Measurements from ENCODE around the gene TSSK2. TPM values are rescaled to one million over a fixed set of nuclear protein-coding genes. Genes with fewer than 3 reads are reported as not detected.

The TSSK2 gene
- total and polyA plus RNA-seq, 2 donors (not counting 3 experiments of a cell fraction or from before 2014, with no cell fraction given): not detected

DNA sequence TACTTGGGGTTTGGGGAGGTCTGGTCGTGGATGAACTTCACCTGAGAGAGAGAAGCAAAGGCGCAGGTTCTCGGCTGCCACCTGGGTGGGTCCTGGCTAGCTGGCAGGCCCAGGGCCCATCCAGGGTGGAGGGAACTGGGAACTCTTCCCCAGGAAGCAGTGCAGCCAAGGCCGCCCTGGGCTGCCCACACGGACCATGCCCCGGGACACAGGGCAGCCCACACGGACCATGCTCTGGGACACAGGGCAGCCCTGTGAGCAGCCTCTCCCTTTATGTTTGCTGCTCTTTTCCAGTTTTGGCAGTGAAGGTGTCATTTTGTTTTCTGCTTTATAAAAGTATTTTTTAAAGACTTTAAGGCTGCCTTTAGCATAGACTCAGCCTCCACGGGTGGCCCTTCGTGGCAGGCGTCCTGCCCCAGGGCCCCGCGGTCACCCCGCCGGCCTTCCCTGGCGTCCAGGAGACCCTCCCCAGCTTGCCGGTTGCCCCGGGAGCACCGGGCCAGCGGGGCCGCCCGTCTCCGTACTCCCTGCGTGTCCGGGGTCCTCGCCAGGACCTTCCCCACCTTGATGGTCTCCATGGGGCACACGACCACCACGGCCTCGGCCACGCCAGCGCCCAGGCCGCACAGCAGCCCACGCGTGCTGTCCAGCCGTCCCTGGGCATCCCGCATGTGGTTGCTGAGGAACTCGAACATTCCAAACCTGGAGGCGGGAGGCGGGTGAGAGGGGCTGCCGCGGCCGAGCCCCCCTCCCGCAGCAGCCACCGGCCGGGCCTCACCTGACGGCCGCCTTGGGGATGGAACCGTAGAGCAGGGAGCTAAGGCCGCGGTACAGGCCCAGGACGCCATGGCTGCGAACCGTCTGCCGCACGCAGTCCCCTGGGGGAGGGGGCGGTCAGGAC, 46.3 kb downstream of the TSSK2 start:
- Histone ChIP-seq H3K79me2 (ENCODE audit: control insufficient read depth, insufficient read depth, low read length) (peaks cover 27% of the 10 kb centered on the region), H3K27me3 (ENCODE audit: control insufficient read depth in 2 of 2, insufficient read depth in 2 of 2, low read length in 2 of 2) (no peaks in the 10 kb centered on the region), H3K4me3 (replicated peaks in 1 of 3; ENCODE audit: insufficient read depth in 1 of 3, low read depth in 1 of 3, low read length in 3 of 3) (peak overlapping the region; percentile 60 to 89 (median 68)), H3K9me3 (replicated peaks; ENCODE audit: control insufficient read depth, insufficient read depth, low read length) (no peaks in the 10 kb centered on the region), H2AFZ (ENCODE audit: low read depth, low read length) (peak overlapping the region; percentile 60), H3K4me1 (ENCODE audit: control insufficient read depth, extremely low read depth, insufficient read depth, low read length) (peaks cover 16% of the 10 kb centered on the region), H3K4me2 (ENCODE audit: insufficient read depth, low read length) (peak overlapping the region; percentile 62), H4K20me1 (replicated peaks; ENCODE audit: control insufficient read depth, extremely low read depth, insufficient read depth, low read length) (no peaks in the 10 kb centered on the region), H3K27ac (ENCODE audit: insufficient read depth, low read depth, low read length) (peak overlapping the region; percentile 56), H3K9me1 (replicated peaks; ENCODE audit: control insufficient read depth, extremely low read depth, insufficient read depth, low read length) (no peaks in the 10 kb centered on the region), H3K9ac (replicated peaks; ENCODE audit: extremely low read depth, insufficient read depth, low read length) (peak overlapping the region; percentile 74), H3K36me3 (ENCODE audit: control insufficient read depth in 2 of 2, extremely low read depth in 1 of 2, insufficient read depth in 2 of 2, low read length in 2 of 2) (peaks cover 0 to 5% of the 10 kb centered on the region in 2 experiments)
- ChIA-PET CTCF (no interaction called here), POLR2A (no interaction called here)
- intact Hi-C loops (cut with micrococcal nuclease): loop anchor here (1.0 to 5.0 kb wide), 3 partner anchors 33 to 270 kb away; partner anchors contain the start of genes C22orf39, ESS2 and MRPL40
- TF ChIP-seq GATA2 (IDR thresholded peaks at IDR 0.05; ENCODE audit: insufficient read depth, insufficient read length, low read depth, low read length) (no peak), POLR2A (IDR thresholded peaks at IDR 0.05; ENCODE audit: low read depth, low read length) (no peak), EZH2 (IDR thresholded peaks at IDR 0.05; ENCODE audit: borderline replicate concordance, low read depth, low read length, severe bottlenecking) (no peak), MYC (IDR thresholded peaks at IDR 0.05; ENCODE audit: low read depth, low read length) (no peak)
- TF ChIP-seq, protein P1, sequence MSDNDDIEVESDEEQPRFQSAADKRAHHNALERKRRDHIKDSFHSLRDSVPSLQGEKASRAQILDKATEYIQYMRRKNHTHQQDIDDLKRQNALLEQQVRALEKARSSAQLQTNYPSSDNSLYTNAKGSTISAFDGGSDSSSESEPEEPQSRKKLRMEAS (IDR thresholded peaks at IDR 0.05; ENCODE audit: insufficient read depth, insufficient read length): no peak
- dilution Hi-C loops (cut with MboI; ENCODE audit: extremely low pct_ligation_motif_present, low sequenced_read_pairs): no loop called here
- DNase-seq (ENCODE audit: low read depth, low spot score) (no peak), FAIRE-seq (no peak)
- no TSS peak for BruUV-seq (replicated peaks)
